NCI-H748 (cell line): ENCODE results near the gene WDR13.

Experiments
- DNase-seq: peaks from one replicate; lab custom pipeline; 2025; ENCODE audit not compliant: unreplicated experiment; lab: John Stamatoyannopoulos, UW

Gene WDR13

GRCh38 chrX:48592971-48593370 lies 4.3 kb upstream of the WDR13 start:
- no peak for DNase-seq

- no peak for DNase-seq
These were observed 1.4 kb upstream of the WDR13 start for GRCh38 chrX:48595929-48596328.

DNA sequence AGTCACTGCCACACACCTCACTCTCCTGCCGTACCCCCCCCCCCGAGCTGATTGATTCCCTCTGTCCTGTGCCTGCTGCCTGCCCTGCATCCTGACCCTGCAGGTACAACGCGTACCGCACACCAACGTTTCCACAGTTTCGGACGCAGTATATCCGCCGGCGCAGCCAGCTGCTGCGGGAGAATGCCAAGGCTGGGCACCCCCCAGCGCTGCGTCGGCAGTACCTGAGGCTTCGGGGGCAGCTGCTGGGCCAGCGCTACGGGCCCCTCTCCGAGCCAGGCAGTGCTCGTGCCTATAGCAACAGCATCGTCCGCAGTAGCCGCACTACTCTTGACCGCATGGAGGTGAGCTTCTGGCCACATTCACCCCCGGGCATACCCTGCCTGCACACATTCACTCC lies 1.3 kb downstream of the WDR13 start:
- DNase-seq = no peak

- DNase-seq = no peak
These were observed 2.0 kb downstream of the WDR13 start for GRCh38 chrX:48599341-48599740.

- no peak for DNase-seq
These were observed 2.9 kb downstream of the WDR13 start for GRCh38 chrX:48600226-48600625.

- DNase-seq = no peak
These were observed 4.6 kb downstream of the WDR13 start for GRCh38 chrX:48601741-48602394.

GRCh38 chrX:48604701-48605100 lies 7.4 kb downstream of the WDR13 start:
- DNase-seq = no peak

DNA sequence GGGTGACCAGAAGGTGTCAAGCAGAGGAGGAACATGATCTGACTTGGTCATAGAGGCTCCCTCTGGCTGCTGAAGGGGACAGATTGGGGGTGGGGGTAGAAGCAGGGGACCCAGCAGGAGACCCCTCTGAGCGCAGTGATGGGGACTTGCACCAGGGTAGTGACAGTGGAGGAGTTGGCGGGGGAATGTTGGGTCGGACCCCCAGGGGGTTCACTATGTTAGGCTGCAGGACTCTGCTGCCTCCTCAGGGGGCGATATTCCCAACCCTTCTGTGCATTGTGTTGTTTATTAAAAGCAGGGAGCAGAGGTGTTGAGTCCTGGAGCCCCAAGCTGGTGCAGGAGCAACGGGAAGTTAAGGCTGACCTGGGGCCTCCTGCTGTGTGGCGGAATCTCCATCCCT lies 8.8 kb downstream of the WDR13 start:
- DNase-seq = no peak

- DNase-seq = no peak
These were observed 14.4 kb downstream of the WDR13 start for GRCh38 chrX:48611703-48612102.

GRCh38 chrX:48613502-48614160 lies 16.3 kb downstream of the WDR13 start:
- DNase-seq = no peak

- DNase-seq = no peak
These were observed 19.3 kb downstream of the WDR13 start for GRCh38 chrX:48616576-48616975.

DNA sequence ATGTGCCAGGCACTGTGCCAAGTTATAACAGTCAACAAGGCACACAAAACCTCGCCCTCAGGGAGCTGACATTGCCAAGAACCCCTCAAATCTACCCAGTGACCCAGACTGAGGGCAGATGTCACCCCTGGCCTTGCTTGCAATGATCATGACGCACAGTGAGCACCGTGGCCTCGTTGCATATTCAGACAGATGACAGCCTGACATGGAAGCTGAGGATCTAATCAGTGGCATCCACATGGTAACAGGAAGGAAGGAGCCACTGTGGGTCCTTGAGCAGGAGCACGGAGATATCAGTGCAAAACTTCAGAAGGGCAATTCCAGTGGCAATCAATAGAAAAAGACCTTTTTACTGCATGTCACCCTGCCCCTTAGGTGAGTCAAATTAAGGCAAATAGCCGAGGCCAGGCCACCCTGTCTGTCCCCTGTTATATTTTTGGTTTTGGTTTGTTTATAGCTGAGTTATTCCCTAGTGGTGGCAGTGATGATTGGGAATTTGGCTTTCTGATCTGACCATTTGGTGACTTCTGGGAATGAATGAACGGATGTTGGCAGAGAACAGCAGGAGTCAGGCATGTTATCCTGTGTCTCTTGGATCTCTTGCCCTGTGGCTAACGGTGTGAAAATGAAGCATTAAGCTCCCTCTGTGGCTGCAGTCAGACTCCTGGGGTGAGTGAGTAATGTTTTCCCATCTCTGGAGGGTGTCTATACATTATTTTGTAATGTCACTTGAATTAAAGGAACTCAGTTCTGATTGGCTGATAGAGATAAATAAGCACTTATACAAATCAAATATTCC lies 20.4 kb downstream of the WDR13 start:
- no peak for DNase-seq

DNA sequence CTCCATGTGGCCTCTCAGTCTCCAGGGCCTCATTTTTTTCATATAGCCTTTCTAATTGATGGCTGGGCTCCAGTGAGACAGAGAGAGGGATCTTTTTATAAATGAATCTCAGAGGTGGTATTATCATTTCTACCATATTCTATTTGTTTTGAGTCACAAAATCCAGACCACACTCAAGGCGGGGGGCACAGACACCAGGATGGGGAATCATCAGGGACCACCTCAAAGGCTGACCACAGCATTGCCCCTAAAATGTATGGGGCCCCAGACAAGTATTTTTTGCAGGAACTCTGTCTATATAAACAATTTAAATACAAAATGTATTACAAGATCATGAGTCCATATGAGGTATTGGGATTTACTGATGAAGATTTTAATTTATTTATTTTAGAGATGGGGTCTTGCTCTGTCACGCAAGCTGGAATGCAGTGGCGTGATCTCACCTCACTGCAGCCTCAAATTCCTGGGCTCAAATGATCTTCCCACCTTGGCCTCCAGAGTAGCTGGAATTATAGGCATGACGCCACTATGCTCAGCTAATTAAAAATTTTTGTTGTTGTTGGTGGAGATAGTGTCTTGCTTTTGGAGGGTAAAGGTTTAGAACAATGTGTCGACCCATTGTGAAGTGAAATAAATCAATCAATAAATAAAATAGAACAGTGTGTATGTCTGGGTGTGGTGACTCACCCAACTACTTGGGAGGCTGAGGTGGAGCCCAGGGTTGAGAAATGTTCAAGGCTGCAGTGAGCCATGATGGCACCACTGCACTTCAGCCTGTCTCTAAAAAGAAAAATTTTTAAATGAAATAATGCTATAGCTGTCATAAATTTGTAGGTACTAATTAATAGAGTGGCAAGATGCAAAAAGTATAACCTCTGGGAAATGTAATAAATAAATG lies 29.4 kb downstream of the WDR13 start:
- DNase-seq = no peak

DNA sequence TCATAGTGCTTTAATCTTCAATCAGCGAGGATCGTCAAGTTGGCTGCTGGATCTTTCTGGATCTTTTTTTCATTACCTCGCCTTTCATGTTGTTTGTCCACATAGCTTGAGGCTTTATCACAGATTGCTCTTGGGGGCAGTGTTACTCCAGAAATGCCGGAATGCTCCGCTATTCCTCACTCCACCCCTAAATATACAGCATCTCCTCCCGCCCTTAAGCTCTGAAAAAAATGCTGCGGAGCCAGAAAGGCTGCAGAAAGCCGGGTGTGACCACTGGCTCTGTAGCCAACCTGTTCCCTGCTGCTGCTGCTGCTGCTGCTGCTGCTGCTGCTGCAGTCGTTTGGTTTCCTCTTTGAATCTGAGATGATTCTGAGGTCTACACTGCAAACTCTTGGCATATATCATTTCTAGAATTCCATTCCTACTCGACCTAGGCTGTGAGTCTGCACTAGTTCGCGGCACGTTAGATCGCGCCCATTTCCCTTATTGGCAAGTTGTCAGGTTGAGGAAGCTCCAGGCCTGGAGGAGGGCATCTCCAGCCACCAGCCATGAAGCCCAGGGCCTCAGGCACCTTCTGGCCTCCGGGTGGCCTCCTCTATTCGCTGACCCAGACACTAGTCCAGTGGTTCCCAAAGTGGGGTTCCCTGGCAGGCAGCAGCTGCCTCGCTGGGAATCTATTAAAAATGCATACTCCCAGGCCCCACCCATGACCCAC lies 34.2 kb downstream of the WDR13 start:
- peak; percentile 90 for DNase-seq

- no peak for DNase-seq
These were observed 34.9 kb downstream of the WDR13 start for GRCh38 chrX:48632207-48632606.

DNA sequence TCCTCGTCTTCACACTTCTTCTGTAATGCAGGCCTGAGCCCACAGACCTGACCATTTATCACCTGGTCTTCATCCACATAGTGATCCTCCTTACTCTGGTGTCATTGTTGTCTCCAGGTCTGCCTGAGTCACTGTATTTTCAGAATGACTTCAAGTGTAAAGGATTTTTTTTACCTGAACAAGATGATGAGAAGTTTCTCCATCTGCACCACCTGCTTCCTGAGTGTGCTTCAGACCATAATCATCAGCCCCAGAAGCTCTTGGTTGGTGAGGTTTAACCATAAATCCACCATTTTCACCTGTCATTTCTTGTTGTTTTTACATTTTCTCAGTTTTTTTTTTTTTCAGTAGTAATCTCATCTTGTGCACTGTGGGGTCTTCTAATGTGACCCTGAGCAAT lies 39.0 kb downstream of the WDR13 start:
- DNase-seq = no peak

- no peak for DNase-seq
These were observed 39.5 kb downstream of the WDR13 start for GRCh38 chrX:48636776-48637175.

GRCh38 chrX:48645669-48646068 lies 48.4 kb downstream of the WDR13 start:
- DNase-seq = no peak

GRCh38 chrX:48648336-48648751 lies 51.1 kb downstream of the WDR13 start:
- peak; percentile 53 for DNase-seq

DNA sequence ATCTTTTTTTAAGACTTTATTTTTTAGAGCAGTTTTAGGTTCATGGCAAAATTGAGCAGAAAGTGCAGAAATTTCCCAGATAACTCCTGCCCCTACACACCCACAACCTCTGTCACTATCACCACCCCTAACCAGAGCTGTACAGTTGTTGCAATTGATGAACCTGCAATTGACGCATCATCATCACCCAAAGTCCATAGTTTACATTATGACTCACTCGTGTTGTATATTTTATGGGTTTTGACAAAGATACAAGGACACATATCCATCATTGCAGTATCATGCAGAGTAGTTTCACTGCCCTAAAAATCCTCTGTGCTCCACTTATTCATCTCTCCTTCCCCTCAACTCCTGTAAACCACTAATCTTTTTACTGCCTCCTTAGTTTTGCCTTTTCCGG lies 51.8 kb downstream of the WDR13 start:
- no peak for DNase-seq
